WTC11 (cell line): ENCODE data around the gene MYPN.

ENCODE experiments used
- ZNF121 ChIP-seq: sonication (generic); formaldehyde crosslinking; IDR thresholded peaks from 2 replicates; pipeline ENCODE4 v1.8.0; 2023; ENCODE audit warnings: missing genetic modification reagents
- TF ChIP-seq, protein P1 (sequence below): sonication (generic); formaldehyde crosslinking; conservative IDR thresholded peaks from 2 replicates; pipeline ENCODE4 v1.8.1; 2023; ENCODE audit warnings: mild to moderate bottlenecking, low read depth, missing genetic modification reagents, moderate library complexity
- TF ChIP-seq, protein P2 (sequence below): sonication (generic); formaldehyde crosslinking; IDR thresholded peaks from 2 replicates; pipeline ENCODE4 v1.8.1; 2023; ENCODE audit warnings: mild to moderate bottlenecking, missing genetic modification reagents, moderate library complexity
- TF ChIP-seq, protein P3 (sequence below): fragments of 200-600 bp; IDR thresholded peaks from 2 replicates; pipeline ENCODE4 v1.8.0; 2022; ENCODE audit warnings: antibody characterized with exemption

DNA sequence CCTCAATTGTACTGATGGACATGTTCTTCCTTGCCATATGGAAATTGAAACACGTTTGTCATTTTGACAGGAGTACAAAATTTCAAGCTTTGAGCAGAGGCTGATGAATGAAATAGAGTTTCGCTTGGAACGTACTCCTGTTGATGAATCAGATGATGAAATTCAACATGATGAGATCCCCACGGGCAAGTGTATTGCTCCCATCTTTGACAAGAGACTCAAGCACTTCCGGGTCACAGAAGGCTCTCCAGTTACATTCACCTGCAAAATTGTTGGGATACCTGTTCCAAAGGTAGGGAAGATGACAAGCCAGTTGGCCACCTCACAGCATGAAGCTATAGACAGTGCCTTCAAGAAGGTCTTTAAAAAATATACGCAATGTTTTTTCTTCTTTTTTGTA, 79.5 kb downstream of the MYPN start:
- TF ChIP-seq, protein P1, sequence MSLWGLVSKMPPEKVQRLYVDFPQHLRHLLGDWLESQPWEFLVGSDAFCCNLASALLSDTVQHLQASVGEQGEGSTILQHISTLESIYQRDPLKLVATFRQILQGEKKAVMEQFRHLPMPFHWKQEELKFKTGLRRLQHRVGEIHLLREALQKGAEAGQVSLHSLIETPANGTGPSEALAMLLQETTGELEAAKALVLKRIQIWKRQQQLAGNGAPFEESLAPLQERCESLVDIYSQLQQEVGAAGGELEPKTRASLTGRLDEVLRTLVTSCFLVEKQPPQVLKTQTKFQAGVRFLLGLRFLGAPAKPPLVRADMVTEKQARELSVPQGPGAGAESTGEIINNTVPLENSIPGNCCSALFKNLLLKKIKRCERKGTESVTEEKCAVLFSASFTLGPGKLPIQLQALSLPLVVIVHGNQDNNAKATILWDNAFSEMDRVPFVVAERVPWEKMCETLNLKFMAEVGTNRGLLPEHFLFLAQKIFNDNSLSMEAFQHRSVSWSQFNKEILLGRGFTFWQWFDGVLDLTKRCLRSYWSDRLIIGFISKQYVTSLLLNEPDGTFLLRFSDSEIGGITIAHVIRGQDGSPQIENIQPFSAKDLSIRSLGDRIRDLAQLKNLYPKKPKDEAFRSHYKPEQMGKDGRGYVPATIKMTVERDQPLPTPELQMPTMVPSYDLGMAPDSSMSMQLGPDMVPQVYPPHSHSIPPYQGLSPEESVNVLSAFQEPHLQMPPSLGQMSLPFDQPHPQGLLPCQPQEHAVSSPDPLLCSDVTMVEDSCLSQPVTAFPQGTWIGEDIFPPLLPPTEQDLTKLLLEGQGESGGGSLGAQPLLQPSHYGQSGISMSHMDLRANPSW (CRISPR knock-in tag): no peak
- TF ChIP-seq ZNF121: no peak
- TF ChIP-seq, protein P2, sequence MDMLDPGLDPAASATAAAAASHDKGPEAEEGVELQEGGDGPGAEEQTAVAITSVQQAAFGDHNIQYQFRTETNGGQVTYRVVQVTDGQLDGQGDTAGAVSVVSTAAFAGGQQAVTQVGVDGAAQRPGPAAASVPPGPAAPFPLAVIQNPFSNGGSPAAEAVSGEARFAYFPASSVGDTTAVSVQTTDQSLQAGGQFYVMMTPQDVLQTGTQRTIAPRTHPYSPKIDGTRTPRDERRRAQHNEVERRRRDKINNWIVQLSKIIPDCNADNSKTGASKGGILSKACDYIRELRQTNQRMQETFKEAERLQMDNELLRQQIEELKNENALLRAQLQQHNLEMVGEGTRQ: no peak
- TF ChIP-seq, protein P3, sequence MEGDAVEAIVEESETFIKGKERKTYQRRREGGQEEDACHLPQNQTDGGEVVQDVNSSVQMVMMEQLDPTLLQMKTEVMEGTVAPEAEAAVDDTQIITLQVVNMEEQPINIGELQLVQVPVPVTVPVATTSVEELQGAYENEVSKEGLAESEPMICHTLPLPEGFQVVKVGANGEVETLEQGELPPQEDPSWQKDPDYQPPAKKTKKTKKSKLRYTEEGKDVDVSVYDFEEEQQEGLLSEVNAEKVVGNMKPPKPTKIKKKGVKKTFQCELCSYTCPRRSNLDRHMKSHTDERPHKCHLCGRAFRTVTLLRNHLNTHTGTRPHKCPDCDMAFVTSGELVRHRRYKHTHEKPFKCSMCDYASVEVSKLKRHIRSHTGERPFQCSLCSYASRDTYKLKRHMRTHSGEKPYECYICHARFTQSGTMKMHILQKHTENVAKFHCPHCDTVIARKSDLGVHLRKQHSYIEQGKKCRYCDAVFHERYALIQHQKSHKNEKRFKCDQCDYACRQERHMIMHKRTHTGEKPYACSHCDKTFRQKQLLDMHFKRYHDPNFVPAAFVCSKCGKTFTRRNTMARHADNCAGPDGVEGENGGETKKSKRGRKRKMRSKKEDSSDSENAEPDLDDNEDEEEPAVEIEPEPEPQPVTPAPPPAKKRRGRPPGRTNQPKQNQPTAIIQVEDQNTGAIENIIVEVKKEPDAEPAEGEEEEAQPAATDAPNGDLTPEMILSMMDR: no peak
